Caco-2 (cell line): ENCODE measurements around the gene MVB12B. TPM values are rescaled to one million over a fixed set of nuclear protein-coding genes. Genes with fewer than 3 reads are reported as not detected.

Source experiments
- BruUV-seq: library from RNA; stranded (reverse); fragments of 400-500 nt; replicated peaks from 2 replicates; lab custom pipeline; 2021; lab: Mats Ljungman, UMichigan
- CTCF ChIA-PET: fragments of 300-600 bp; sonication (Branson Sonifier 250); formaldehyde crosslinking; loops from one replicate; lab custom pipeline; 2022; ENCODE audit warnings: antibody characterized with exemption; lab: Charles Lee
- POLR2A ChIA-PET: fragments of 300-600 bp; sonication (Branson Sonifier 250); formaldehyde crosslinking; loops from one replicate; lab custom pipeline; 2022; ENCODE audit warnings: antibody characterized with exemption; lab: Charles Lee
- DNase-seq, 2 experiments: peaks; one replicate each; pipeline versions ENCODE4 v3.0.0 to v3.0.0-alpha.2; 2020 to 2022
- H3K27me3 ChIP-seq: replicated peaks from 2 replicates; pipeline ENCODE4 v1.6.0; 2011; ENCODE audit warnings: low read length; ENCODE audit not compliant: control insufficient read depth, insufficient read depth
- H3K36me3 ChIP-seq: 2 replicates; pipeline ENCODE4 v1.5.1; 2011; ENCODE audit warnings: low read length; ENCODE audit not compliant: control insufficient read depth, insufficient read depth
- H3K4me1 ChIP-seq: fragments of 250-450 bp; sonication (Bioruptor Pico); 2 replicates; pipeline ENCODE4 v1.5.1; 2020; ENCODE audit warnings: mild to moderate bottlenecking
- H3K4me3 ChIP-seq: 2 replicates; pipeline ENCODE4 v1.5.1; 2011; ENCODE audit warnings: low read depth, mild to moderate bottlenecking, control low read depth, low read length
- H3K9me3 ChIP-seq: fragments of 250-450 bp; sonication (Bioruptor Pico); 2 replicates; pipeline ENCODE4 v1.5.1; 2020; ENCODE audit warnings: mild to moderate bottlenecking, moderate library complexity
- H3K27ac Mint-ChIP-seq: one replicate; pipeline ENCODE4 v1.8.0; 2022; ENCODE audit warnings: mixed read lengths; ENCODE audit not compliant: unreplicated experiment
- H3K27me3 Mint-ChIP-seq: one replicate; pipeline ENCODE4 v1.8.0; 2022; ENCODE audit warnings: mixed read lengths; ENCODE audit not compliant: insufficient read depth, unreplicated experiment
- H3K36me3 Mint-ChIP-seq: one replicate; pipeline ENCODE4 v1.8.0; 2022; ENCODE audit warnings: mild to moderate bottlenecking, mixed read lengths; ENCODE audit not compliant: insufficient read depth, unreplicated experiment
- H3K4me1 Mint-ChIP-seq: one replicate; pipeline ENCODE4 v1.8.0; 2022; ENCODE audit warnings: low read depth, mixed read lengths; ENCODE audit not compliant: unreplicated experiment
- H3K4me3 Mint-ChIP-seq: one replicate; pipeline ENCODE4 v1.8.0; 2022; ENCODE audit warnings: mild to moderate bottlenecking, moderate library complexity, mixed read lengths; ENCODE audit not compliant: unreplicated experiment
- H3K9me3 Mint-ChIP-seq: one replicate; pipeline ENCODE4 v1.8.0; 2022; ENCODE audit warnings: mixed read lengths; ENCODE audit not compliant: unreplicated experiment
- CTCF ChIP-seq, 2 experiments: fragments of 200-600 bp in 1 of 2; IDR thresholded peaks; 1 replicate in 1 of 2; 2 replicates in 1 of 2; pipeline versions ENCODE4 v1.5.1 to v1.8.0; 2011 to 2022; ENCODE audit warnings: antibody characterized with exemption in 1 of 2, control low read depth in 1 of 2, inconsistent platforms in 1 of 2, low read depth in 1 of 2, low read length in 1 of 2, mild to moderate bottlenecking in 1 of 2, moderate library complexity in 1 of 2; ENCODE audit not compliant: insufficient read depth in 1 of 2, severe bottlenecking in 1 of 2, unreplicated experiment in 1 of 2
- intact Hi-C: fragments of 100-400 bp; cut with micrococcal nuclease; formaldehyde crosslinking; loops from one replicate; pipeline ENCODE4 v1.10.0; 2022; ENCODE audit not compliant: unreplicated experiment
- total RNA-seq: library from RNA; stranded (reverse); gene quantifications from 2 replicates; pipeline ENCODE4 v1.2.3, GENCODE V29; 2022

MVB12B gene
- total RNA-seq, 1 experiment from 2014 or later: 24.4 TPM

GRCh38 chr9:126403397-126403796 lies 76.8 kb downstream of the MVB12B start:
- H3K4me1 ChIP-seq: no peaks in the 10 kb centered on the region
- H3K27ac Mint-ChIP-seq: no peak overlapping the region
- H3K27me3 Mint-ChIP-seq: no peaks in the 10 kb centered on the region
- CTCF ChIA-PET: no interaction called here
- H3K36me3 Mint-ChIP-seq: no peaks in the 10 kb centered on the region
- no peaks in the 10 kb centered on the region for H3K9me3 ChIP-seq
- no peak for DNase-seq
- H3K4me1 Mint-ChIP-seq: no peaks in the 10 kb centered on the region
- POLR2A ChIA-PET: no interaction called here
- no peak for TF ChIP-seq CTCF (IDR thresholded peaks at IDR 0.05; ENCODE audit: insufficient read depth in 1 of 2, low read depth in 1 of 2, low read length in 1 of 2, severe bottlenecking in 1 of 2, unreplicated experiment in 1 of 2)
- intact Hi-C loops: no loop called here
- H3K36me3 ChIP-seq: no peaks in the 10 kb centered on the region; the same call in 1 of the 2 replicates
- no TSS peak for BruUV-seq
- no peaks in the 10 kb centered on the region for H3K9me3 Mint-ChIP-seq
- H3K4me3 Mint-ChIP-seq: no peak overlapping the region
- no peak overlapping the region for H3K4me3 ChIP-seq
- H3K27me3 ChIP-seq: no peaks in the 10 kb centered on the region

- H3K9me3 Mint-ChIP-seq: no peaks in the 10 kb centered on the region
- DNase-seq: no peak
- Histone ChIP-seq H3K4me1 (no peaks in the 10 kb centered on the region), H3K9me3 (no peaks in the 10 kb centered on the region), H3K27me3 (no peaks in the 10 kb centered on the region), H3K36me3 (no peaks in the 10 kb centered on the region), H3K4me3 (no peak overlapping the region)
- no peak for TF ChIP-seq CTCF (IDR thresholded peaks at IDR 0.05; ENCODE audit: insufficient read depth in 1 of 2, low read depth in 1 of 2, low read length in 1 of 2, severe bottlenecking in 1 of 2, unreplicated experiment in 1 of 2)
- no peak overlapping the region for H3K27ac Mint-ChIP-seq
- no peak overlapping the region for H3K4me3 Mint-ChIP-seq
- BruUV-seq: no TSS peak
- ChIA-PET CTCF (no interaction called here), POLR2A (no interaction called here)
- H3K36me3 Mint-ChIP-seq: no peaks in the 10 kb centered on the region
- intact Hi-C loops: no loop called here
- no peaks in the 10 kb centered on the region for H3K27me3 Mint-ChIP-seq
- H3K4me1 Mint-ChIP-seq: no peaks in the 10 kb centered on the region
These were observed 77.8 kb downstream of the MVB12B start for GRCh38 chr9:126404459-126404858.

GRCh38 chr9:126406075-126406667 lies 79.5 kb downstream of the MVB12B start:
- no peaks in the 10 kb centered on the region for H3K27me3 ChIP-seq
- DNase-seq: no peak
- CTCF ChIA-PET: interaction anchor here (0.7 kb wide), 1 partner anchor 203 kb away, joined by 3 read pairs; no protein-coding TSS in a partner anchor

More at GRCh38 chr9:126406075-126406667, 79.5 kb downstream of the MVB12B start:
- Mint-ChIP-seq H3K36me3 (peaks cover 5% of the 10 kb centered on the region), H3K4me3 (no peak overlapping the region), H3K9me3 (no peaks in the 10 kb centered on the region), H3K27me3 (no peaks in the 10 kb centered on the region), H3K4me1 (no peaks in the 10 kb centered on the region), H3K27ac (no peak overlapping the region)
- POLR2A ChIA-PET: no interaction called here
- intact Hi-C loops: no loop called here
- Histone ChIP-seq H3K9me3 (no peaks in the 10 kb centered on the region), H3K36me3 (no peaks in the 10 kb centered on the region), H3K4me1 (no peaks in the 10 kb centered on the region), H3K4me3 (no peak overlapping the region)
- no TSS peak for BruUV-seq
- TF ChIP-seq CTCF (IDR thresholded peaks at IDR 0.05; ENCODE audit: insufficient read depth in 1 of 2, low read depth in 1 of 2, low read length in 1 of 2, severe bottlenecking in 1 of 2, unreplicated experiment in 1 of 2): no peak
